ENCODE results near the gene NCKAP5.

The NCKAP5 gene

DNA sequence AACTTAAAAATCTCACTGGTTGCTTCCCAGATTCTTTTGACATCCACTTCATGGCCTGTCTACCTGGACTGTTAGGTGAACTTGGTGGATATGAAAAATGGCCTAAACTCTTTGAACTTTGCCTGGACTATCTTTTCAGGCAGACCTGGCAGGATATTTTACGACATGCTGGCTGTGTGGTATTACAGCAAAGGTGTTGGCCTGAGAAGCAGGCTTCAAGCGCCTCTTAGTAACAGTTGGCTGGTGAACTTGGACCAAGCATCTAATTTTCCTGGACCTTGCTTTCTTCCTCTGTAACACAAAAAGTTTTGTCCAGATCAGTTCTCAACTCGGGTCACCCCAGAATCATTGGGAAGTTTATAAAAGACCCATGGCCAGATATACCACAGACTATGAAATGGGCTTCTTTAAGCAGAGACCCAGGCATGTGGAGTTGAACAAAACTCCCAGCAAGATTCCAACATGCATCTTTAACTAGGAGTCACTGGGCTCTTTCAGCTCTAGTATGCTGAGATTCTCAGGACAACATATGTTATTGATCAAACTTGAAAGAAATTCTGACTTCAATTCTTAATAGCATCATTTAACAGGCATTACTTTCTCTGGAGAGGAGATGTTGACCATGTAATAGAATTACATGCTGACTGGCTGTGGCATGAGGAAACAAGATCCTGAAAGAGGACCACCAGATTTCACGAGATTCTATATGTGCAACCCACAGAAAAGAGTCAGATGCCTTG lies 902.7 kb downstream of the NCKAP5 start:
- Histone ChIP-seq H3K4me1 (peaks cover 4 to 28% (median 19%) of the 10 kb centered on the region in 10 experiments; a peak in 17 of 20 replicates), H3K4me3 (no peak overlapping the region), H3K36me3 (no peaks in the 10 kb centered on the region), H3K9me3 (replicated peaks in 1 of 11) (peaks cover 0 to 13% (median 8%) of the 10 kb centered on the region in 11 experiments; a peak in 13 of 22 replicates), H3K9ac (no peak overlapping the region), H3K4me2 (no peak overlapping the region), H3K27ac (no peak overlapping the region), H3K27me3 (peaks cover 37 to 53% (median 45%) of the 10 kb centered on the region in 11 experiments), H4K20me1 (peaks cover 0 to 25% (median 11%) of the 10 kb centered on the region in 11 experiments; a peak in 14 of 22 replicates)
- TF ChIP-seq Cebpa-rat (IDR thresholded peaks at IDR 0.05), result no peak

DNA sequence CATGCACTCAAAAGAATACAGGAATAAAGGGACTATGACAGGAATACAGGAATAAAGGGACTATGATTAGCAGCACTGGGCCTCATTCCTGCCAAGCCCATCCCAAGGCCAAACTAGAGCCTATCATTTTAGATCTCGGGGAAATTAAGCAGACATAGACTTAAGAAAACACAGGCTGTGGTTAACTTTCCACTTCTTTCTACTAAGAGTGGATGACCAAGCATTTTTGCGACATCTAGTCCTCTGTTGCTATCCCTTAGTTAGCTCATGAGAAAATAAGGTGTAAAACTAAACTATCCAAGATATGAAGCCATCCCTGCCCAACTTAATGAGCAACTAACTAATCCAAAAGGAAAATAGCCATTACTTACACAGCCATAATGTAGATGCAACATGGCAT lies 904.2 kb downstream of the NCKAP5 start:
- peaks cover 0 to 4% (median 1%) of the 10 kb centered on the region in 11 experiments; a peak in 7 of 22 replicates for H3K9me3 ChIP-seq (replicated peaks in 1 of 11)
- no peak overlapping the region for H3K4me3 ChIP-seq
- H3K27ac ChIP-seq, result no peak overlapping the region
- no peak overlapping the region; a peak in 1 of 22 replicates for H3K4me2 ChIP-seq
- peaks cover 22 to 38% (median 30%) of the 10 kb centered on the region in 11 experiments for H3K27me3 ChIP-seq
- no peaks in the 10 kb centered on the region for H3K36me3 ChIP-seq
- no peak for TF ChIP-seq Cebpa-rat (IDR thresholded peaks at IDR 0.05)
- no peak overlapping the region for H3K9ac ChIP-seq
- peaks cover 0 to 20% (median 6%) of the 10 kb centered on the region in 10 experiments; a peak in 12 of 20 replicates for H3K4me1 ChIP-seq
- H4K20me1 ChIP-seq, result peaks cover 0 to 10% (median 2%) of the 10 kb centered on the region in 11 experiments; a peak in 9 of 22 replicates

DNA sequence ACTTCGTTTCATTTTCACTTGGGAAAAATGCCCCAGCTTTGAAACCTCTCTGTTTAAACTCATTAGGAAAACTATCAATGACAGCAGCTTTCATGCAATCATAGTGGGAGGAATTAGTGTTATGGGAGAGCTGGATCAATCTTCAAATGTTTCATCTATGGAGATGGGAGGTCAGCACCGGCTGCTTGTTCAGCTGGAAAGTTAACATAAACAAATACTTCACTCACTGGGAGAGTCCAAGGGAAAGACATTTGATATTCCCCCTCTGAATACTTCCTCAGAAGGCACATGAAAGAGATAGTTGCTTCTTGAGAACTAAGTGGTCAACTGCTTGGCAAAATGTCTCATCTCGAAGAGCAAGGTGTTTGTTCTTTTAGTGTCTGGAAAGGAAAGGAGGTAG lies 905.5 kb downstream of the NCKAP5 start:
- Histone ChIP-seq H3K4me2 (no peak overlapping the region), H3K36me3 (no peaks in the 10 kb centered on the region), H3K4me1 (0 out of 20 replicates have a peak, but pooled peaks cover 0 to 11% (median 0%) of the 10 kb centered on the region in 10 experiments), H3K9me3 (replicated peaks in 1 of 11) (no peaks in the 10 kb centered on the region), H3K27me3 (peaks cover 9 to 25% (median 16%) of the 10 kb centered on the region in 11 experiments), H4K20me1 (no peaks in the 10 kb centered on the region), H3K9ac (no peak overlapping the region), H3K27ac (no peak overlapping the region), H3K4me3 (no peak overlapping the region)
- no peak for TF ChIP-seq Cebpa-rat (IDR thresholded peaks at IDR 0.05)

DNA sequence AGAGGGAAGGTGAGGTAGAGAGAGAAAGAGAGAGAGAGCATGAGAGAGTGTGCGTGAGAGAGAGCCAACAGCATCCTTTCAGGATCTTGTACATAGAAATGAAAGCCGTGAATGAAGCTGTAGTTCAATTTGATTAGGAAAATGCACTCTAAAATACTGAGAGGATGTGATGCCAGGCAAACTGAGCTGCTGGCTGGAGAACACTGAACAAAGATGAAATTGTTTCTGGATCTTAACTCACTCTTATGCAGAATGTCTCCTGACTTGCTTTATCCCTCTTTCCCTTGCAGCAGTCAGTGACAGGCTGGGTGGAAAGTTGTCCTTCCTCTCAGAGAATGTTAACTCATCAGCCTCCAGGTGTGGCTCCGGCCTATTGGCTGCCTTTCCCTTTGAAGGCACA lies 908.9 kb downstream of the NCKAP5 start:
- Histone ChIP-seq H3K4me3 (no peak overlapping the region), H3K9ac (no peak overlapping the region), H3K27me3 (no peaks in the 10 kb centered on the region), H3K9me3 (replicated peaks in 1 of 11) (no peaks in the 10 kb centered on the region; a peak in 1 of 22 replicates), H3K27ac (no peak overlapping the region), H3K4me2 (no peak overlapping the region), H4K20me1 (no peaks in the 10 kb centered on the region), H3K36me3 (no peaks in the 10 kb centered on the region), H3K4me1 (0 out of 20 replicates have a peak, but pooled peaks cover 0 to 11% (median 0%) of the 10 kb centered on the region in 10 experiments)
- no peak for TF ChIP-seq Cebpa-rat (IDR thresholded peaks at IDR 0.05)

DNA sequence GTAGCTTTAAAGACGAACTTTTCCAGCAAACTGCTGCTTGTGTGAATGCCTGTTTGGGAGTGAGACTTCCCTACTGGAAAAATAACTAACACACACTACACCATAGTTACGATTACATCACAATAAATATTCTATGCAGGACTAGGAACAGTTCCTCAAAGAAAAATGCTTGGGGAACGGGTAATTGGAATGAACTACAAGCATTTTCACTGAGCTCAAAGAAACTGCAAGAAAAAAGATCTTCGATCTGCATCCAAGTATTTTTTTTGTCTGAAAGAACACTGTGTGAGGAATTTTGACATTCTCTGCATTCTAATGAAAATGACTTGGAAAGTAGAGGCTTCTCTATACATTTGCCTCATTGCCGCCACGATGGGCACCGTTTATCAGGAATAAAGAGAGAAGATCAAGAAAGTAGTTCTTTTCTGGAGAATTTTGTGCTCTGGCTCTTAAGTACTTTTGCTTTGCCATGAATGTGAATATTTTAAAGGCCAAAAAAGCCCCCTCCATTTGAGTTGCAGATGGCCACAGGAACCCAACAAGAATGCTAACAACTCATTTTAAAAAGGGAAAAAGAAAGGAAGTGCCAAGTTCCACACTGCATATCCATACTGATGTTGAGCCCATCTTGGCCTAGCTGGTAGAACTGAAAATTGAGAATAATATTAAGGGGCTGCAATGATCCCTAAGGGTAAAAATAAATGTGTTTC lies 911.8 kb downstream of the NCKAP5 start:
- Histone ChIP-seq H3K4me3 (no peak overlapping the region), H3K36me3 (no peaks in the 10 kb centered on the region), H3K27ac (no peak overlapping the region), H3K27me3 (no peaks in the 10 kb centered on the region), H3K9me3 (replicated peaks in 1 of 11) (no peaks in the 10 kb centered on the region; a peak in 1 of 22 replicates), H3K4me2 (no peak overlapping the region), H3K4me1 (0 out of 20 replicates have a peak, but pooled peaks cover 0 to under 1% (median 0%) of the 10 kb centered on the region in 10 experiments), H4K20me1 (no peaks in the 10 kb centered on the region), H3K9ac (no peak overlapping the region)
- TF ChIP-seq Cebpa-rat (IDR thresholded peaks at IDR 0.05), result no peak

DNA sequence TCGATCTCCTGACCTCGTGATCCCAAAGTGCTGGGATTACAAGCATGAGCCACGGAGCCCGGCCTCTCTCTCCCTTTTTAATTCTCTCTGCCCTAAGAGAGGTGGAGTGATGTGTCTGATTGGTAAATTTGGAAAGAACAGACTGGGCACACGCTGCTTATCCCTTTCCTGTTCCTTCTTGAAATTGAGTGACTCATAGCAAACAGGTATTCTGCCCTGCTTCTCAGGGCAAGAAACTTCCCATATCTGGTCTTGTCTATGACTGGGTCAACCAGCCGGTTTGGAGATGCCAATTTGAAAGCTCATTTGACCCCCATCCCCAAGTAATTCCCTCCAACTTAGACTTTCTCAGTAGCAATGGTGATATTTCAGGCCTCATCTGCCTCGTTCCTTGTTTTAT lies 913.3 kb downstream of the NCKAP5 start:
- Histone ChIP-seq H3K4me1 (no peaks in the 10 kb centered on the region), H3K36me3 (no peaks in the 10 kb centered on the region), H3K9ac (no peak overlapping the region), H3K27ac (no peak overlapping the region), H3K4me3 (no peak overlapping the region), H3K9me3 (replicated peaks in 1 of 11) (no peaks in the 10 kb centered on the region; a peak in 1 of 22 replicates), H3K4me2 (no peak overlapping the region), H4K20me1 (no peaks in the 10 kb centered on the region), H3K27me3 (no peaks in the 10 kb centered on the region)
- no peak for TF ChIP-seq Cebpa-rat (IDR thresholded peaks at IDR 0.05)

DNA sequence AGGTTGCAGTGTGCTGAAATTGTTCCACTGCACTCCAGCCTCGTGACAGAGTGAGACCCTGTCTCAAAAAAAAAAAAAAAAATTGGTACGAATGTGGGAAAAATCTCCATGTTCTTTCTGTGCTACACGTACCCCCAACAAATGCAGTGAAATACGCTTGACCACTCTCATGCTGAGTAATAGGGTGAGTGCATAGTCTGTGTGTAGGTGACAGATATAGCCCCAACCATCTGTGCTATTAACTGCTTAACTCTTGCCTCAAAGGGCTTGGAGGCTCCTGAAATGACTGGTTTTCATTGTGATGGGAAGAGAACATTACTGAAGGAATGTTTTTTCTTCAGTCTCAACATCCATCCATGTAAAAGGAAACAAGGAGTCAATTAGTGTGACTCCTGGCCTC lies 913.9 kb downstream of the NCKAP5 start:
- Histone ChIP-seq H3K36me3 (no peaks in the 10 kb centered on the region), H3K9me3 (replicated peaks in 1 of 11) (no peaks in the 10 kb centered on the region; a peak in 1 of 22 replicates), H3K27me3 (no peaks in the 10 kb centered on the region), H3K27ac (no peak overlapping the region), H3K4me3 (no peak overlapping the region), H4K20me1 (no peaks in the 10 kb centered on the region), H3K9ac (no peak overlapping the region), H3K4me2 (no peak overlapping the region), H3K4me1 (no peaks in the 10 kb centered on the region)
- no peak for TF ChIP-seq Cebpa-rat (IDR thresholded peaks at IDR 0.05)

DNA sequence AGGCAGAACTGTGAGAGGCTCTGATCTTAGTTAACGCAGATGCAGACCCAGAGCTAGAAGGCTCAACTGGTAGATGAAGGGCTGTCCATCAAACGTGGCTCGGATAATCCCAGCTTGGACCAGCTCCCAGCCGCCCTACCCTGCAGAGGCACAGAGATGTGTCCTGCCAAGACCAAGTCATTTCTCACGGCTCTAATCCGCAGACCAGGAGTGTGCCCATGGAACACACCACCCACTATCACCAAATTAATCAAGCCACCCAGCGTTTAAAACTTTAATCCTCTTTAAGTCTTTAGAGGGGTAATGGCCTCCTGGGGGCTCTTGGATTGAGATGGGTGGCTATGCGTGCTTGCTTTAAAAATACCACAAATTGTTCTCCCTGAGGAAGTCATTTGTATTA lies 915.8 kb downstream of the NCKAP5 start:
- Histone ChIP-seq H3K27ac (no peak overlapping the region), H3K36me3 (no peaks in the 10 kb centered on the region), H3K4me3 (no peak overlapping the region), H3K4me1 (peaks cover 0 to 5% (median 4%) of the 10 kb centered on the region in 10 experiments; a peak in 15 of 20 replicates), H4K20me1 (no peaks in the 10 kb centered on the region), H3K27me3 (no peaks in the 10 kb centered on the region), H3K4me2 (no peak overlapping the region), H3K9me3 (replicated peaks in 1 of 11) (no peaks in the 10 kb centered on the region; a peak in 1 of 22 replicates), H3K9ac (no peak overlapping the region)
- TF ChIP-seq Cebpa-rat (IDR thresholded peaks at IDR 0.05), result no peak

Data from BLaER1 treated with 17β-estradiol and CSF1 and Interleukin-3, amounts not matched to agents 10 nM and 100 nM (cell line).